Activated CD4-positive, alpha-beta memory T cell treated with anti-CD3 and anti-CD28 coated beads for 36 hours (primary cell): Measurements from ENCODE around the gene EVX1. TPM values are rescaled to one million over a fixed set of nuclear protein-coding genes. Genes with fewer than 3 reads are reported as not detected.

ENCODE experiments used
- CTCF ChIA-PET: fragments of 350-600 bp; sonication (Branson Sonifier 250); formaldehyde crosslinking; loops from one replicate; lab custom pipeline; 2021; ENCODE audit warnings: antibody characterized with exemption, inconsistent platforms; lab: Charles Lee
- POLR2A ChIA-PET: fragments of 350-600 bp; sonication (Branson Sonifier 250); formaldehyde crosslinking; loops from one replicate; lab custom pipeline; 2021; ENCODE audit warnings: antibody characterized with exemption; lab: Charles Lee
- DNase-seq: peaks from one replicate; pipeline ENCODE4 v3.0.0-alpha.2; 2020
- H3K27ac Mint-ChIP-seq: one replicate; pipeline ENCODE4 v1.8.0; 2021; ENCODE audit warnings: mixed read lengths
- H3K27me3 Mint-ChIP-seq: one replicate; pipeline ENCODE4 v1.8.0; 2021; ENCODE audit warnings: mixed read lengths
- H3K36me3 Mint-ChIP-seq: one replicate; pipeline ENCODE4 v1.8.0; 2021; ENCODE audit warnings: mixed read lengths
- H3K4me1 Mint-ChIP-seq: one replicate; pipeline ENCODE4 v1.8.0; 2021; ENCODE audit warnings: low read depth, mixed read lengths
- H3K4me3 Mint-ChIP-seq: one replicate; pipeline ENCODE4 v1.8.0; 2021; ENCODE audit warnings: mild to moderate bottlenecking, mixed read lengths
- H3K9me3 Mint-ChIP-seq: one replicate; pipeline ENCODE4 v1.8.0; 2021; ENCODE audit warnings: mixed read lengths
- intact Hi-C: fragments of 100-400 bp; cut with micrococcal nuclease; formaldehyde crosslinking; loops from one replicate; pipeline ENCODE4 v1.15.1; 2023
- total RNA-seq, 2 experiments: library from RNA; stranded (reverse); gene quantifications; one replicate each; pipeline ENCODE4 v1.2.3, GENCODE V29; 2021

EVX1 gene
- total RNA-seq, 2 experiments from 2014 or later = not detected

DNA sequence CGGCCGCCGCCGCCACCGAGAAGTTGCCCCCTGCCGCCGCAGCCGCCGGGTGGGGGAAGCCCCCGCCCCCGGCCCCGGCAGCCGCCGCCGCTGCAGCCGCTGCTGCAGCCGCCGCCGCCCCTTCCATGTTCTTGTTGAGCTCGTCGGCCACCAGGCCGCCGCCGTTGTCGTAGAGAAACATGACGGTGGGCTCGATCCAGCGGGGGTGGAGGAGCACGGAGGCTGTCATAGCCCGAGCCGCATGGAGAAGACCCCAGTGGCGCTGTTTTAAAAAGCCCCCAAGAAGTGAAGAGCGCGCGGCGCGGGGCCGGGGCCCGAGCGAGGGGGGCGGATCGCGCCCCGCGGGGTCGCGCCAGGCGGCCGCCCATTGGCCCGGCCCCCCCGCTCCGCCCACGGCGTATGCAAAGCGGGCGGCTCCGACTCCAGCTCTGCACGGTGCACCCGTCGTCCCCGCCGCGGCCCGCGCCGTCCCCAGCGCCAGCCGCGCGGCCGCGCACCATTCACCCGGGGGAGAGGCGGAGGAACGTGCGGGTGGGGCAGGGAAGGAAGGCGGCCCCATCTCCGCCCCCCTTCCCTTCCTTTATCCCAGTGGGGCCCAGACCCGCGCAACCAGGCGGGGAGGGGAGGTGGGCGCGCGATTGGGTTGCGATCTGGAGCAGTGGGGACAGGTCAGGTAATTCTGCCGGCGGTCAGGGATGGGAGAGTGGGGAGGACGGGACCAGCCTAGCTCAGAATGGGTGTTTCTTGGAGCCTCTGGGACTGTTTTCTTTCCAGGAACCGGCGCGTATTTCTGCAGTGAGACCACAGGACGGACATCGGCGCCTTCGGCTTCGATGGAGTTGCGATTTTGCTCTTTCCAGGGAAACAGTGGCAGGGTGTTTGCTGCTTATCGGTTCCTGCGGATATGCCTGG lies 42.5 kb upstream of the EVX1 start, which contains the start of gene HOXA13:
Gene HOXA13 (minus strand): TSS at position 243 of the 912 bp plus-strand sequence. CDS start 14 bp downstream, at position 229.
- POLR2A ChIA-PET = no interaction called here
- CTCF ChIA-PET = interaction anchor here (0.8 to 1.8 kb wide), 5 partner anchors 9 to 21 kb away, joined by 3 to 6 read pairs (median 3); no protein-coding TSS in a partner anchor
- H3K27ac Mint-ChIP-seq = peak within 1 kb of the TSS; percentile 39
- H3K36me3 Mint-ChIP-seq = peaks cover 3% of the 10 kb centered on the region
- no peaks in the 10 kb centered on the region for H3K9me3 Mint-ChIP-seq
- H3K27me3 Mint-ChIP-seq = peaks cover 78% of the 10 kb centered on the region
- no peak for DNase-seq
- H3K4me1 Mint-ChIP-seq = peaks cover 32% of the 10 kb centered on the region
- intact Hi-C loops = loop anchor here (1.0 to 5.0 kb wide), 5 partner anchors 11 to 582 kb away; partner anchors contain the start of gene HOXA11
- peak within 1 kb of the TSS; percentile 67 for H3K4me3 Mint-ChIP-seq

DNA sequence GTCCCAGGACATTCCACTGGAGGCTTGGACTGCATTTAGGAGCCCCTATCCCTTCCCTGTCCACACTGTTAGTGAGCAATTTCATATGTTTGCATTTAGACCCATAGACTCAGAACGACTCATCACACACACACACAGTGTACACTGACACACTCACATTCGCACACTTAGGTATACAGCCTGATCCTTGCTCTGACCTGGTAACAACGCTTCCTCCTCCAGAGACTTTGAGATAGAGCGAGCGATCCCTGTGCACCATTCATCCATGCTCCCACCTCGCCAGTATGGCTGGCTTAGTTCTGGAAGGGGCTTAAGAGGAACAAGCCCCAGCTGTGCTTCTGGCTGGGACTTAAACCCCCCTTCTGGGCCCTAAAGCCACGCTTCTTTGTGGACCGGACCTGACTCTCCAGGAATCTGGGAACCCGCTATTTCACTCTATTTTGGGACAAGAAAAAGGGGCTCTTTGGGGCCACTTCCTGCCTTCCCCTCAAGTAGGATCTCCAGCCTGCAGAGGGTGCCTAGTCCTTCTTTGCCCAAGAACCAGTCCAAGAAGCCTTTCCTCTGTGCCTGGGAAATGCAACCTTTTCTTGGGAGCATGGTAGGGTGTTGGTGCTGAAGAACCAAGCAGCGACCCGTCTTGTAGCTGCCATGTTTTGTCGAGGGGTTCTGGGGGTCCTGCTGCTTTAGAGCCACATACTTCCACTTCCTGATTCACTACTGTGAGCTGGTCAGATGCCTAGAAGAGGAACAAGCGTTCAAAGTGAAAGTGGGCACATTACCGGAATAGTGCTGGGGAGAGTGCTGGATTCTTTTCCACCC lies 41.6 kb upstream of the EVX1 start:
- Mint-ChIP-seq H3K27me3 (peaks cover 80% of the 10 kb centered on the region), H3K4me1 (peaks cover 36% of the 10 kb centered on the region), H3K27ac (peak overlapping the region; percentile 39), H3K4me3 (peak overlapping the region; percentile 27), H3K9me3 (no peaks in the 10 kb centered on the region), H3K36me3 (peaks cover 3% of the 10 kb centered on the region)
- POLR2A ChIA-PET = no interaction called here
- DNase-seq = no peak
- CTCF ChIA-PET = no interaction called here
- intact Hi-C loops = loop anchor here (1.0 kb wide), 1 partner anchor 12 kb away; no protein-coding TSS in a partner anchor

GRCh38 chr7:27201580-27202017 lies 41.0 kb upstream of the EVX1 start:
- peaks cover 36% of the 10 kb centered on the region for H3K4me1 Mint-ChIP-seq
- no peak for DNase-seq
- no peaks in the 10 kb centered on the region for H3K9me3 Mint-ChIP-seq
- peaks cover 80% of the 10 kb centered on the region for H3K27me3 Mint-ChIP-seq
- H3K4me3 Mint-ChIP-seq = no peak overlapping the region
- no peak overlapping the region for H3K27ac Mint-ChIP-seq
- ChIA-PET POLR2A (no interaction called here), CTCF (no interaction called here)
- intact Hi-C loops = no loop called here
- H3K36me3 Mint-ChIP-seq = peaks cover 3% of the 10 kb centered on the region

GRCh38 chr7:27202018-27202861 lies 40.4 kb upstream of the EVX1 start:
- intact Hi-C loops = no loop called here

DNA sequence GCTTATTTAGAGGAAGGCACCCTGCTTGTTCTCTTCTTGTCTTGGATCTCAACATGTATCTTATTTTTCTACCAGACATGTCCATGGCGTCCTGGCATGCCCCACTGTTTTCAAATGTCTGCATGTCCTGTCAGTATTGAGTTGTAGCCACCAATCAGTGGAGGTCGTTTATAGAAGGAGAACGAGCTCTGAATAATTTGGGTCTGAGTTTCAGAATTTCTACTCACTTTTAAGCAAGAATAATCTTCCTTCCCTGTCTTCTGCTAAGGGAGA lies 39.8 kb upstream of the EVX1 start:
- H3K27ac Mint-ChIP-seq = no peak overlapping the region

More at GRCh38 chr7:27202018-27202861, 40.4 kb upstream of the EVX1 start:
- no peaks in the 10 kb centered on the region for H3K9me3 Mint-ChIP-seq
- no peak for DNase-seq
- POLR2A ChIA-PET = no interaction called here
- H3K27me3 Mint-ChIP-seq = peaks cover 84% of the 10 kb centered on the region
- peaks cover 36% of the 10 kb centered on the region for H3K4me1 Mint-ChIP-seq
- no peak overlapping the region for H3K4me3 Mint-ChIP-seq
- H3K36me3 Mint-ChIP-seq = peaks cover 3% of the 10 kb centered on the region
- H3K27ac Mint-ChIP-seq = no peak overlapping the region
- CTCF ChIA-PET = interaction anchor here (0.9 to 1.0 kb wide), 2 partner anchors 41 to 826 kb away, joined by 3 read pairs; no protein-coding TSS in a partner anchor

DNA sequence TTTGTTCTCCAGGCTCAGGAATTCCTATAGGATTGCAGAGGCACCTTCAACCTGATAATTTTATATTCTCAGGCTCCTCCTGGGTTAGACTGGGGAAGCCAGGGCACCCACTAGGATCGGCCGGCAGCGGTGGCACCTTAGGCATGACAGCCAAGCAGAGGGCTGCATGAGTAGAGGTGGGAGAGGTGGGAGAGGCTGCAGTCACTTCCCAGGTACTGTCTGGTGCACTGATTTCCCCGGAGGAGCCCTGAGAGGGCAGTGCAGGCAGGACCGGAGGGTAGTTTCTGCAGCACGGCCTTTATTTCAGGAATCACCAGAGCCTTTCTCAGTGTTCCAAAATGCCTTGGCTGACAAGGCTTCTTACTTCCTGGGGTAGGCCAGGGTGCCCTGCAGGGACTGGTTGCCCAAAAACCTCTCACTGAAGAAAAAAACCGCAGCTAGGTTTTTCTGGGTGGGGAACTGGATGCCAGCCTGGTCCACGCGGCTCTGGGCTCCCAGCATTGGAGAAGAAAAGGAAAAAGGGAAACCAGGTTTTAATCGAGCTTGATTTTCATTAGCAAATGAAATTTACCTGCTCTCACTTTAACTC lies 39.1 kb upstream of the EVX1 start:
- intact Hi-C loops = no loop called here
- no peak for DNase-seq
- H3K9me3 Mint-ChIP-seq = no peaks in the 10 kb centered on the region
- H3K4me3 Mint-ChIP-seq = no peak overlapping the region
- no peak overlapping the region for H3K27ac Mint-ChIP-seq
- peaks cover 33% of the 10 kb centered on the region for H3K4me1 Mint-ChIP-seq
- H3K36me3 Mint-ChIP-seq = peaks cover 3% of the 10 kb centered on the region
- ChIA-PET POLR2A (interaction anchor here (0.6 kb wide), 1 partner anchor 560 kb away, joined by 3 read pairs; no protein-coding TSS in a partner anchor), CTCF (interaction anchor here (0.6 to 1.0 kb wide), 3 partner anchors 13 to 817 kb away, joined by 3 read pairs; no protein-coding TSS in a partner anchor)
- H3K27me3 Mint-ChIP-seq = peaks cover 81% of the 10 kb centered on the region

More for the DNA sequence above, 39.8 kb upstream of the EVX1 start:
- Mint-ChIP-seq H3K4me3 (no peak overlapping the region), H3K36me3 (peaks cover 3% of the 10 kb centered on the region), H3K9me3 (no peaks in the 10 kb centered on the region), H3K27me3 (peaks cover 83% of the 10 kb centered on the region), H3K4me1 (peaks cover 36% of the 10 kb centered on the region)
- intact Hi-C loops = no loop called here
- DNase-seq = no peak
- POLR2A ChIA-PET = no interaction called here
- CTCF ChIA-PET = interaction anchor here (0.9 to 1.0 kb wide), 2 partner anchors 42 to 825 kb away, joined by 3 read pairs; no protein-coding TSS in a partner anchor

- Mint-ChIP-seq H3K4me3 (no peak overlapping the region), H3K27me3 (peaks cover 81% of the 10 kb centered on the region), H3K27ac (no peak overlapping the region), H3K4me1 (peaks cover 31% of the 10 kb centered on the region), H3K9me3 (no peaks in the 10 kb centered on the region), H3K36me3 (peaks cover 2% of the 10 kb centered on the region)
- intact Hi-C loops = no loop called here
- POLR2A ChIA-PET = interaction anchor here (0.6 kb wide), 1 partner anchor 560 kb away, joined by 3 read pairs; no protein-coding TSS in a partner anchor
- CTCF ChIA-PET = interaction anchor here (0.6 to 1.0 kb wide), 2 partner anchors 14 to 816 kb away, joined by 3 read pairs; no protein-coding TSS in a partner anchor
- DNase-seq = no peak
Observed at GRCh38 chr7:27203964-27204594, 38.5 kb upstream of the EVX1 start.

- POLR2A ChIA-PET = no interaction called here
- DNase-seq = no peak
- peaks cover 85% of the 10 kb centered on the region for H3K27me3 Mint-ChIP-seq
Observed at GRCh38 chr7:27204851-27205322, 37.7 kb upstream of the EVX1 start.

GRCh38 chr7:27205325-27206280 lies 37.0 kb upstream of the EVX1 start:
- intact Hi-C loops = no loop called here
- H3K4me3 Mint-ChIP-seq = no peak overlapping the region
- H3K27ac Mint-ChIP-seq = no peak overlapping the region

More at GRCh38 chr7:27204851-27205322, 37.7 kb upstream of the EVX1 start:
- Mint-ChIP-seq H3K36me3 (peaks cover under 1% of the 10 kb centered on the region), H3K9me3 (no peaks in the 10 kb centered on the region), H3K4me1 (peaks cover 29% of the 10 kb centered on the region), H3K27ac (no peak overlapping the region), H3K4me3 (no peak overlapping the region)
- intact Hi-C loops = no loop called here
- CTCF ChIA-PET = no interaction called here

More at GRCh38 chr7:27205325-27206280, 37.0 kb upstream of the EVX1 start:
- Mint-ChIP-seq H3K36me3 (no peaks in the 10 kb centered on the region), H3K9me3 (no peaks in the 10 kb centered on the region), H3K4me1 (peaks cover 30% of the 10 kb centered on the region), H3K27me3 (peaks cover 88% of the 10 kb centered on the region)
- no peak for DNase-seq
- ChIA-PET POLR2A (no interaction called here), CTCF (interaction anchor here (0.9 kb wide), 2 partner anchors 9 to 13 kb away, joined by 3 read pairs; no protein-coding TSS in a partner anchor)
